Mesenchymal stem cell (in vitro differentiated cells and primary cell): ENCODE results near the gene GRAMD2A.

ENCODE experiments used
- DNase-seq: peaks from one replicate; pipeline ENCODE4 v3.0.0-alpha.2; 2013
- H2AFZ ChIP-seq: one replicate; pipeline ENCODE4 v1.6.1; 2013; ENCODE audit warnings: low read depth, mild to moderate bottlenecking, control low read depth, inconsistent platforms, low read length, moderate library complexity
- H2AK5ac ChIP-seq: 2 replicates; pipeline ENCODE4 v1.6.1; 2013; ENCODE audit warnings: low read length, moderate library complexity, mild to moderate bottlenecking, inconsistent platforms; ENCODE audit not compliant: severe bottlenecking
- H2BK120ac ChIP-seq: one replicate; pipeline ENCODE4 v1.6.1; 2013; ENCODE audit warnings: low read depth, mild to moderate bottlenecking, inconsistent platforms, low read length, moderate library complexity
- H2BK12ac ChIP-seq, 2 experiments: one replicate each; pipeline ENCODE4 v1.6.1; 2013; ENCODE audit warnings: inconsistent platforms in 2 of 2, low read length in 2 of 2, mild to moderate bottlenecking in 2 of 2, moderate library complexity in 2 of 2, control low read depth in 1 of 2
- H2BK15ac ChIP-seq: one replicate; pipeline ENCODE4 v1.6.1; 2013; ENCODE audit warnings: mild to moderate bottlenecking, low read depth, inconsistent platforms; ENCODE audit not compliant: poor library complexity, severe bottlenecking
- H2BK5ac ChIP-seq: 2 replicates; pipeline ENCODE4 v1.6.1; 2013; ENCODE audit warnings: low read depth, mild to moderate bottlenecking, low read length, control low read depth, inconsistent platforms; ENCODE audit not compliant: poor library complexity, severe bottlenecking
- H3K14ac ChIP-seq, 2 experiments: one replicate each; pipeline ENCODE4 v1.6.1; 2013; ENCODE audit warnings: inconsistent platforms in 2 of 2, low read length in 2 of 2, control low read depth in 1 of 2, mild to moderate bottlenecking in 1 of 2, moderate library complexity in 1 of 2
- H3K18ac ChIP-seq, 2 experiments: one replicate each; pipeline ENCODE4 v1.6.1; 2013; ENCODE audit warnings: inconsistent platforms in 2 of 2, low read length in 2 of 2, control low read depth in 1 of 2, low read depth in 1 of 2, mild to moderate bottlenecking in 1 of 2
- H3K23ac ChIP-seq, 2 experiments: one replicate each; pipeline ENCODE4 v1.6.1; 2013; ENCODE audit warnings: inconsistent platforms in 2 of 2, low read length in 2 of 2, mild to moderate bottlenecking in 2 of 2, moderate library complexity in 2 of 2, control low read depth in 1 of 2
- H3K27ac ChIP-seq: 2 replicates; pipeline ENCODE4 v1.5.1; 2013; ENCODE audit warnings: mild to moderate bottlenecking, moderate library complexity, low read length, control low read depth, inconsistent platforms; ENCODE audit not compliant: poor library complexity, severe bottlenecking
- H3K27me3 ChIP-seq, 2 experiments: 2 replicates each; pipeline versions ENCODE4 v1.6.1 to v1.7.0; 2013; ENCODE audit warnings: low read length in 2 of 2, mild to moderate bottlenecking in 2 of 2, moderate library complexity in 2 of 2, control low read depth in 1 of 2, inconsistent platforms in 1 of 2; ENCODE audit not compliant: control insufficient read depth in 1 of 2, insufficient read depth in 1 of 2
- H3K36me3 ChIP-seq, 2 experiments: 2 replicates each; pipeline versions ENCODE4 v1.6.1 to v1.7.0; 2013; ENCODE audit warnings: low read length in 2 of 2, control low read depth in 1 of 2, inconsistent platforms in 1 of 2, low read depth in 1 of 2, mild to moderate bottlenecking in 1 of 2; ENCODE audit not compliant: insufficient read depth in 2 of 2, control insufficient read depth in 1 of 2
- H3K4ac ChIP-seq, 2 experiments: one replicate each; pipeline ENCODE4 v1.6.1; 2013; ENCODE audit warnings: inconsistent platforms in 2 of 2, low read length in 2 of 2, mild to moderate bottlenecking in 2 of 2, moderate library complexity in 2 of 2, control low read depth in 1 of 2, low read depth in 1 of 2
- H3K4me1 ChIP-seq: 2 replicates; pipeline ENCODE4 v1.6.1; 2013; ENCODE audit warnings: low read depth, low read length, control low read depth; ENCODE audit not compliant: control insufficient read depth, insufficient read depth
- H3K4me2 ChIP-seq: 2 replicates; pipeline ENCODE4 v1.6.1; 2013; ENCODE audit warnings: low read length, mild to moderate bottlenecking, inconsistent platforms; ENCODE audit not compliant: poor library complexity, severe bottlenecking
- H3K4me3 ChIP-seq, 2 experiments: 2 replicates each; pipeline versions ENCODE4 v1.5.1 to v1.7.0; 2013; ENCODE audit warnings: low read length in 2 of 2, mild to moderate bottlenecking in 2 of 2, control low read depth in 1 of 2, low read depth in 1 of 2; ENCODE audit not compliant: insufficient read depth in 1 of 2
- H3K79me1 ChIP-seq: replicated peaks from 2 replicates; pipeline ENCODE4 v1.6.1; 2013; ENCODE audit warnings: mild to moderate bottlenecking, control low read depth, low read length, inconsistent platforms; ENCODE audit not compliant: poor library complexity, severe bottlenecking
- H3K9ac ChIP-seq: 2 replicates; pipeline ENCODE4 v1.7.0; 2013; ENCODE audit warnings: mild to moderate bottlenecking, low read length, moderate library complexity
- H3K9me3 ChIP-seq: 2 replicates; pipeline ENCODE4 v1.7.0; 2013; ENCODE audit warnings: mild to moderate bottlenecking, low read length; ENCODE audit not compliant: control insufficient read depth
- H4K8ac ChIP-seq: one replicate; pipeline ENCODE4 v1.6.1; 2013; ENCODE audit warnings: inconsistent platforms, mild to moderate bottlenecking, low read length, moderate library complexity
- H4K91ac ChIP-seq: one replicate; pipeline ENCODE4 v1.6.1; 2013; ENCODE audit warnings: mild to moderate bottlenecking, low read length, inconsistent platforms
- WGBS: methylation state at CpG from one replicate; pipeline ENCODE4 v1.1.7; 2013; ENCODE audit warnings: mixed read lengths; 5-methylcytosine and 5-hydroxymethylcytosine counted together

The GRAMD2A gene

DNA sequence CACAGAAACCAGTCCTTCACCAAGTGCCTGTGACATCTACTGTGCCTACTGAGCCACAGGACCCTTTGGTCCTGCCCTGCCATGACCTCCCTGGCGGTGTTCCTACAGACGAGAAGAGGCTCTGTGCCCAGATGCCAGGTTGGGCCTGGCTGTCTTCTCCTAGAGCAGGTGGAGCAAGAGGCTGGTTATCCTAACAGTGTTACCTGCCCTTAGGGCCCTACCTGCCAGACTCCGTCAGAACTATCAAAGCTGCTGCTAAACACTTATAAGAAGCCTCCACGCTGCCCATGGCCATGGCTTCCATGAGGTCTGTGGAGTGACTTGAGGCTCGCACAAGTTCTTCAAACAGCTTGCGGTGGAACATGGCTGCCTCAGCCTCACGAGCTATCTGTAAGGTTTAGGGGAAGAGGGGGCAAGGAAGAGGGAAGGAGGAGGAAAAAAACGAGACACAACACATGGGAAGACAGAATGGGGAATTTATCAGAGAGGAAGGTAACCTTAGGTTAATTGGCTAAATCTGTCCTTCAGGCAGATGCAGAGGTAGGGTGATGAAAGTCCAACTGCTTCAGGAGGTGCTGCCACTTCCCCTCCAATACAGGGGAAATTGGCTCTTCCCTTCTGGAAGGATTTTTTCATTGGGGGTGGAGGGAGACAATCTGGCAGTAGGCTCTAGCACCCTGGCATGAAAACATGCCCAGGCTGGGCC is 5.4 kb upstream of the GRAMD2A start:
- Histone ChIP-seq H3K18ac (peak overlapping the region in 1 of 2 experiments; percentile 5), H4K8ac (no peak overlapping the region), H3K4me2 (no peak overlapping the region), H4K91ac (no peak overlapping the region), H2BK120ac (no peak overlapping the region), H3K9me3 (no peaks in the 10 kb centered on the region), H3K4ac (no peak overlapping the region), H2AFZ (no peak overlapping the region), H3K4me3 (no peak overlapping the region), H3K14ac (no peak overlapping the region), H2BK5ac (no peak overlapping the region), H3K23ac (no peak overlapping the region), H3K27ac (peak overlapping the region; percentile 49), H3K27me3 (no peaks in the 10 kb centered on the region), H3K9ac (peak overlapping the region; percentile 42), H3K36me3 (peaks cover 85 to 99% of the 10 kb centered on the region in 2 experiments), H2BK12ac (no peak overlapping the region), H2BK15ac (no peak overlapping the region), H3K4me1 (peaks cover 25% of the 10 kb centered on the region), H3K79me1 (peaks cover 9% of the 10 kb centered on the region), H2AK5ac (no peak overlapping the region)
- no peak for DNase-seq
- 92% methylated on average over 8 of the region's 8 CpGs for WGBS

- Histone ChIP-seq H3K27ac (peak overlapping the region; percentile 49), H3K36me3 (peaks cover 81 to 92% of the 10 kb centered on the region in 2 experiments), H4K91ac (no peak overlapping the region), H3K4me1 (peaks cover 29% of the 10 kb centered on the region), H3K18ac (no peak overlapping the region), H3K79me1 (peaks cover 9% of the 10 kb centered on the region), H2BK120ac (no peak overlapping the region), H3K4ac (no peak overlapping the region), H2BK12ac (no peak overlapping the region), H3K14ac (no peak overlapping the region), H2AK5ac (no peak overlapping the region), H3K27me3 (no peaks in the 10 kb centered on the region), H3K4me2 (no peak overlapping the region), H3K9ac (peak overlapping the region; percentile 46), H2BK5ac (no peak overlapping the region), H4K8ac (no peak overlapping the region), H3K4me3 (no peak overlapping the region), H3K23ac (no peak overlapping the region), H3K9me3 (no peaks in the 10 kb centered on the region), H2BK15ac (no peak overlapping the region), H2AFZ (no peak overlapping the region)
- DNase-seq: no peak
- WGBS: 96% methylated on average over 13 of the region's 13 CpGs
Observed at GRCh38 chr15:72202302-72202701, 4.7 kb upstream of the GRAMD2A start.

DNA sequence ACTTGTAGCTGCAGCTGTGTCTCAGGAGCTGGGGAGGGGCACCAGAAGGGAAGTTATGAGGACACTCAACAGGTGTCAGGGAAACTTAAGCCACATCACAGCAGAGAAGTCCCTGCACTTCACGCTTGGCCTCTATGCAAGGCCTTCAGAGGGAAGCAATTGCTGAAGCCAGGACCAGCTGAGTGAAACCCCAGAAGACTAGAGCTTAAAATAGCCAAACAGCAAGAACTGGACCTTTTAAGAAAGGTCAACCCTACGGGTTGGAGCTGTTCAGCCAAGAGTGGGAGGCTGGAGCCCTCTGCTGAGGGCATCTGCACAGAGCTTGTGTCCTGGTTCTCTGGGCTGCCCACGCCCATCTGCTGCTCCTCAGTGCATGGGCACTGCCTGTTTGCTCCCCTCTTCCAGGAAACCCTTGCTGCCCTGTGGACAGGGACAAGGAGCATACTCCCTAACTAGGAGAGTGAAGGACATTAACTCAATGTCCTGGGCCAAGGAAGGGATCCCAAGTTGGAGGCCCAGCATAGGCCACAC is 3.9 kb upstream of the GRAMD2A start:
- no peak for DNase-seq
- no peak overlapping the region for H3K18ac ChIP-seq
- no peak overlapping the region for H3K4me2 ChIP-seq
- no peak overlapping the region for H3K4me3 ChIP-seq
- H2BK120ac ChIP-seq: no peak overlapping the region
- 78% methylated on average over 3 of the region's 3 CpGs for WGBS
- no peaks in the 10 kb centered on the region for H3K9me3 ChIP-seq
- H3K4me1 ChIP-seq: peaks cover 34% of the 10 kb centered on the region
- no peak overlapping the region for H2BK5ac ChIP-seq
- peak overlapping the region; percentile 17 for H3K27ac ChIP-seq
- H3K9ac ChIP-seq: peak overlapping the region; percentile 46
- H3K79me1 ChIP-seq: peaks cover 9% of the 10 kb centered on the region
- no peak overlapping the region for H2AFZ ChIP-seq
- H2BK15ac ChIP-seq: no peak overlapping the region
- H3K14ac ChIP-seq: no peak overlapping the region
- no peak overlapping the region for H4K91ac ChIP-seq
- no peaks in the 10 kb centered on the region for H3K27me3 ChIP-seq
- H2AK5ac ChIP-seq: no peak overlapping the region
- no peak overlapping the region for H4K8ac ChIP-seq
- peaks cover 72 to 84% of the 10 kb centered on the region in 2 experiments for H3K36me3 ChIP-seq
- no peak overlapping the region for H3K23ac ChIP-seq
- H3K4ac ChIP-seq: no peak overlapping the region
- H2BK12ac ChIP-seq: no peak overlapping the region

DNA sequence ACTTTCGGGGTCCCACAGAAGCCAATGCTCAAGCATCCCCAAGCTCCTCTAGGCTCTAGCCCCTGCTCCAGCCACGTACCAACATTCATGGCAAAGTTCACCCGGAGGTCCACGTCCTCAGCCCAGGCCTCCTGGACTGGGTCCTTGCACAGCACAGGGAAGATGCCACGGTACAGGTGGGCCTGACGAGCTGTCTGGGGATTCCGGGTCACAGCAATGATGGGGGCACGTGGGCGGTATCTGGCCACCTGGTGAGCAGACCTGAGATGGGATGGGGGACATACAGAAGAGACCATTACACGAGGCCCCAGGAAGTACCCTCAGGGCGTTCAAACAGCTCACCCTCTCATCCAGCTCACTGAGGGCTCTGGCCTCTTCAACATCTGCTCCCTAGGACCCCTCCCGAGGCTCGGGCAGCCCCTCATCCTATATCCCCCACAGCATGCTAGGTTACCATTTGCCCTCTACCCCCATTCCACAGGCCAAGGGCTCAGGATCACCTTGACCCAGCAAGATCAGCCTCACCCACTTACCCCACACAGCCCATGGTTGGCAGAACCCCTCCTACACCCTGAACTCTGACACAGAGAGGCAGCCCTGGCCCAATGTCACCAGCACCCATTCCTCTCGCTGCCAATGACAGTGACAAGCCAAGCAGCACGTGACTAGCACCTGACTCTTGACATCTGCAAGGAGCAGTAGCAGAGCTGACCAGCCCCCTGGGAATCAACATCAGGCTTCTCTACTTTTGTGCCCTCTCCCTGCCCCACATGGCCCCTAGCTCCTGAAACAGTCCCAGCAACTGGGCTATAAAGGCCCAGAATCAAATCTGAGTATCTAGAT is 3.0 kb upstream of the GRAMD2A start:
- Histone ChIP-seq H3K9ac (peak overlapping the region; percentile 46), H2BK5ac (no peak overlapping the region), H3K23ac (no peak overlapping the region), H3K4me1 (peaks cover 34% of the 10 kb centered on the region), H3K4me2 (no peak overlapping the region), H3K79me1 (peaks cover 6% of the 10 kb centered on the region), H2BK120ac (no peak overlapping the region), H3K27ac (peak overlapping the region; percentile 17), H3K36me3 (peaks cover 64 to 75% of the 10 kb centered on the region in 2 experiments), H4K91ac (no peak overlapping the region), H2AK5ac (no peak overlapping the region), H3K27me3 (no peaks in the 10 kb centered on the region), H2AFZ (no peak overlapping the region), H3K18ac (no peak overlapping the region), H4K8ac (no peak overlapping the region), H3K14ac (no peak overlapping the region), H2BK12ac (no peak overlapping the region), H3K4me3 (no peak overlapping the region), H3K4ac (no peak overlapping the region), H2BK15ac (no peak overlapping the region), H3K9me3 (no peaks in the 10 kb centered on the region)
- WGBS: 95% methylated on average over 15 of the region's 15 CpGs
- no peak for DNase-seq
